Medulla oblongata (tissue), 1 donor: Measurements from ENCODE around the gene P2RY2.
"Not testable (repeated sequence)": the region's sequence is repeated elsewhere in the genome, so short reads cannot be mapped to it uniquely, and the experiment has no call there.

Experiments used
- DNase-seq: peaks from one replicate; pipeline ENCODE4 v3.0.0-alpha.2; 2015; ENCODE audit errors: extremely low spot score

P2RY2 gene

DNA sequence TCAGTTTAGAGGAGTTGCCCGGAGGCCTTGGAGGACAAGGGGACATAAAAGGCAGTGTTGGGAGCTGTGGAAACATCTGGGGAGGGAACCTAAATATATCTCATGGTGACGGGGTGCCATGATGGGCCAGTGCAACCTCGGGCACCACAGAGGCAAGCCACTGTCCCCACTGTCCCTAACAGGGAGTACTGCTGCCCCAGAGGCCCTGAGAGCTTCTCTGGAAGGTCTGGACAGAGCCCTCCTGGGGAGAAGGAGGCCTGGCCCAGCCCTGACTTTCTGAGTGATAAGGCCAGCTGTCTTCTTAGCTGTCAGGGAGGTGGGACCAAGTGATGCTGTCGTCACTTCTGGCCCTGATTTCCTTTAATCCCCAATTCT is 48.6 kb downstream of the P2RY2 start:
- DNase-seq = no peak

DNA sequence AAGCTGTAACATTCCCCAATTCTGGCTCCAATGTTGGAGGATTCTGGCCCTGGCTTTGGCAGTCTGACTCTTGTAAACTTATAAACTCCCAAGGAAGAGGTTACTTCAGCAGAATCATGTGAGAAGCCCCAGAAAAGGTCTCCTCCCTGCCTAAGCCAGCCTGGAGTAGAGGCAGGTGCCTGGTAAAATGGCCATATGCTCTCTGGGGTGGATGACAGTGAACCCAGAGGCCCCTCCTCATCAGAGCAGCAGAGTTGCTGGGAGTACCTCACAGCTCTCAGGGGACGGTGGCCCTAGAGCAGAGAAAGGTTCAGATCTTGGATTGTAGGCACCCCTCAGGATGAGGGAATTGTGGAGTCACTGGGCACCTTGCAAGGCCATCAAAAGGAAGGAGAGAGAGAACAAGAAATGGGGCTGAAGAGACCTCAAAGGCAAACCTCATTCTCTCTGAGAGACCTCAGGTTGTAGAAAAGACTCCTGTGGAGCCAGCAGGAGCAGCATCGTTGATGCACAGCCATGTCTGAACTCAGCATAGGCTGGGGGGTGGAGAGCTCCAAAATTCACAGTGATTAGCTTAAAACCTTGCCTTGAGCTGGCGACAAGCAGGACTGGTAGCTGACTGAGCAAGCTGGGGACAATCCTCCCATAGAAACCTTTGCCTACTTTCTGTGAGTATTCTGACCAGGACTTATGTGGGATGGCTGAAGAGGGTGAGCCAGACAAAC is 49.2 kb downstream of the P2RY2 start:
- DNase-seq = no peak

DNA sequence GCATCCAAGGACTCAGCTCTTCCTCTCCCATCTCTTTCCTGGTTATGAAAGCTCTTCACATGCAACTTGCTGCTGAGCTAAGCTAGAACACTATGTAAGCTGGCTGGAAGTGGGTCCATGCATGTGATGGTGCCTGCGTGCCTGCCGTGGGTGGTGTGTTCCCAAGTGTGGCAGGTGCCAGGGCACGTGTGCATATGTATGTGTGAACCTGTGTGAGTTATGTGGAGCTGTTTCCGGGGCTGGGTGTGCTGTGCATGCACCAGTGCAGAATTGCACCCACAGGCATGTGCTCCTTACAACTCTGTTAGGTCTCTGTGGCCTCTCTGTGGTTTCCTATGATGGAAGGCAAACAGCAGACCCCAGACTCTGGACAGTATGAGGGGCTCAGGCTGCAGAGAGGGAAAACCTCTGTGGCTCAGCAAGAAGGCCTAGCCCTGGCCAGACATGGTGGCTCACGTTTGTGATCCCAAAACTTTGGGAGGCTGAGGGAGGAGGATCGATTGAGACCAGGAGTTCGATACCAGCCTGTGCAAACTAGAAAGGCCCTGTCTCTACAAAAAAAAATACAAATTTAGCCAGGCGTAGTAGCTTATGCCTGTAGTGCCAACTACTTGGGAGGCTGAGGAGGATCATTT is 49.9 kb downstream of the P2RY2 start:
- no peak for DNase-seq

DNA sequence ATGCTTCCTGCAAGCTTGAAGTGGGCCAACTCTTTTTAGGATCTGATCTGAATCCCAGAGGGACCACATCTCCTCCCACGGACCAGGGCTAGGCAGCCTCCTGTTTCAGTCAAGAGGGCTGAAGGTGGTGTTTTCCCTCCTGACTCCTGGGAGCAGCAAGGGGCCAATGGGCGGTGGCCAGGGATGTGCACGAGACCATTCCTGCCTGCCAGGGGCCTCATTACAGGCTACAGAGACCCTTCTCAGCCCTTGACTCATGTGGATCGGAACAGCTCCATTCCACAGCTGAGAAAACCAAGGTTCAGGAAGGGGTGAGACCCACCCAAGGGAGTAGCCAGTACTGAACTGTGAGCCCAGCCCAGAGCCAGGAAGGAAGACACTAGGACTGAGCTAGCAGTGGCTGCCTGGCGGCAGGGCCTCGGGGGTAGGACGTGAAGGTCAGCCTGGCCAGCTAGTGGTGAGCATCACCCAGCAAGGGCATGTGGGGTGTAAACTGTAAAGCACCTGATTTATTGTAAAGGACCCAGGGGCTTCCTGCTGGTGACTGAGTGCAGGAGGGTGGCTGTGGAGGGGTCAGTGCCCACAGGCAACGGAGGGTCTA is 50.7 kb downstream of the P2RY2 start:
- DNase-seq = no peak

DNA sequence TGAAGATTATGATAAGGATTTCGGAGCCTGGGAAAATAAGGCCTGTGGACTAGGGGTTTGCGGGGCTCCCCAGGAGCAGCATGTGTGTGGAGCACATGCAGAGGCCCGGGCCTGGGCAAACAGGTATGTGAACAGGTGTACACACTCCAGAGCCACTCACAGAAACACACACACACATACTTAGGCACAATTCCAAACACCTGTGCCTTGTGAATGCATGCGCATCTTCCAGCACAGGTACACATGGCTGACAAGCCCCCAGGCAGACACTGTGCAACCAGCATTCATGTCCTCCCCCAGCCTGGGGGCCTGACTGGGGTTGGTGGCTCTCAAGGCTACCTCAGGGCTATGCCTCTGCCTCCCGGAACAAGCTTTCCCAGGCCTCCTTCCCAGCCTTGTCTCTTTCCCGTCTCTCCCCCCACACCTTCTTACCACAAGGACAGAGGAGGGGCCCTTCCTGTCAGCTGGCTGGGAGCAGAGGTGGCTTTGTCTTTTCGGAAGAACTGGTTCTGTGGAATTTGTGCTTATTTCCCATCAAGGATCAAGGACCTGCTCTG is 51.5 kb downstream of the P2RY2 start:
- DNase-seq = no peak

DNA sequence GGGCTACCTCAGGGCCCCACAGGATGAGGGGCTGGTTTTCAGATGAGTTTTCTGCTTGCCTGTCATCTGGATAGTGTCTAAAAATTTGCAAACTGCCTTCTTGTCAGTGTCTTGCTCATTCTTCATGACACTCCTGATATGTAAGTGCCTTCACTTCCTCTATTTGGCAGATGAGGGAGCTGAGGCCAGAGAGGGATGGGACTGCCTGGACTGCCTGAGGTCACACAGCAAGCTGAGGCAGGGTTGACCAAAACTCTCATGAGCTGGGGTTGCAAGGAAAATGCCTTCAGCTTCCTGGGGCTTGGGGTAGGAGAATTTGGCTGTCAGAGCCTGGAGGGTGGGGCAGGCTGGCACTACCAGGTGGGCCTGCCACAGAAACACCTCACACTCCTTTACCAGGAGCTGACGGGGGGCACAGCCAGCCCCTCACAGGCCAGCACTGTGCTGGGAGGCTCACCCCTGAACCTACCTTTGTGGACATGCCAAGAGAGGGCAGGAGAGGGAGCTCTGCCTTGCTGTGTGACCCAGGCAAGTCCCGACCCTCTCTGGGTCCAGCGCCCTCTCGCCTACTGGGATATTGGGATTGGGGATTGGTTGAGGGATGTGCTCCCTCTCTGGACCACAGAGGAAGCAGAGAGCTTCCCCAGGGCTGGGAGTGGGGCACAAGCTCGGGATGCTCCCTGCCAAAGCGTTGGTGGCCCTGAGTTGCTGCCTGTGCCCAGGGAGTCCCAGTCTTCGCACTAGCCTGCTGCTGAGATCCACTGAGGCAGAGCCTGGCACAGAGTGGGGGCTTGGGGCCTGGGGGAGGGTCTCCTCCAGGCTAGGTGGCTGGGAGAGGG is 52.2 kb downstream of the P2RY2 start:
- DNase-seq = no peak

DNA sequence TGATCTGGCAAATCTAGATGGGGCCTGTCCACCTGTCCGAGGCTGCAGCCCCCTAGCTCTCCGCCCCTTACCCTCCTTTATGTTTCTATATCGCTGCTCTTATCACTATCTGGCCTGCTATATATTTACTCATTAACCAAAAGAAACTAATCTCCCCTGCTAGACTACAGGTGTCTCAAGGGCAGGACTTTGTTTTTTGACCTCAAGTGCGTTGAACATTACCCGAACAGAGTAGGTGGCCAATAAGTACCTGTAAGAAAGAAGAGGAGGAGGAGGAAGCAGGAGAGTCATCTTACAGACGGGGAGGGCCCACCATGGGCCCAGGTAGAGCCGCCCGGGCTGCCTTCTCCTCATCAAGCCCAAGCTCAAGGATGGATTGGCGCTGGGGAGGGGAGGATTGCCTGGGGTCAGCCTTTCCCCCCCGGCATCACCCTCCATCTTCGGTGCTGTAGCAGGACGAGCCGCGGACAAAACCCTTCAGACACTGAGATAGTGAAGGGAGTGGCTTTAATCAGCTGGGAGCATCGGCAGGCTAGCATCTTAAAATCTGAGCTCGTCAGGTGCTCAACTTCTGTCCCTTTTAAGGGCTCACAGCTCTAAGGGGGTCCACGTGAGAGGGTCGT is 52.9 kb downstream of the P2RY2 start:
- no peak for DNase-seq

DNA sequence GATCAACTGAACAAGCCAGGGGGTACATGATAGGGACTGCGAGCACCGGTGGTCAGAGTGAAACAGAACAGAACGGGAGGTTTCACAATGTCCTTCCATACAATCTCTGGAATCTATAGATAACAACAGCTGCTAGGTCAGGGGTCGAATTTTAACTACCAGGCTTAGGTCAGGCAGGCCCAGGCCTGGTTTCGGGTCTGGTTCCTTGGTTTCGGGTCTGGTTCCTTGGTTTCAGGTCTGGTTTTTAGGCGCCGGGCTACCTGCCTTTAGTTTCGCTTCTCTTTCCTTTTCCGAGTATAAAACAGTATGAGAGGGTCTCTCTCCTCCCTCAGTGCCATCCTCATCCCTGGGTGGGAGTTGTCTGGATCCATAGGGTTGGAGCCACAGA is 53.4 kb downstream of the P2RY2 start:
- not testable (repeated sequence) for DNase-seq

DNA sequence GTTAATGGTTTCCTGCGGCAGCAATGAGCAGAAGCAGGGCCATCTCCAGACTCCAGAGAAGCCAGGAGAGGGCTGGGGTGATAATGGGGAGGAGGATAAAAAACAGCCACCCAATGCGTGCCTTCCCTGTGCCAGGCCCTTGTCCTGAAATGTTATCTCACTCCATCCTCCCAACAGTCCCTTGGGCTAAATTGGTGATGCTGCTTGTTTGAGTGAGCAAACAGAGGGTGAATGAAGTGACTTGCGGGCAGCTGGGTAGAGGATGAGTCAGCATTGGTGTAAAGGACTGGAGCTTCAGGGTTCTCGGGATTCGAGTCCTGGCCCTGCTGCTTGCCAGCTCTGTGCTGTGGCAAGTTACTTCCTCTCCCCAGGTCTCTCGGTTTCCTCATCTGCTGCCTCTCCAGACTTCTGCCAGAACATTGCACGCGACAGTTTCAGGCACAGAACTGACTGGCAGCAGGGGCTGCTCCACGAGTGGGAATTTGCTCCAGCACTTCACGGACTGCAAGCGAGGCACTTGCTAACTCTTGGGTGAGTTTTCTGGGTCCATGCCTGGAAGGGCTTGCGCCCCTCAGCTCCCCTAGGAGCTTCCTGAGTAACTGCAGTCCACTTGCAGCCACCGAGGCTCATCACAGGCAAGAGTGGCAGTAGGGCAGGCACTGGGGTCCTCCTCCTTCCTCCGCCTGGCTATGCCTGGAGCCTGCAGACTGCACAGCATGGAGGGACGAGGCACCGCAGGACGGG is 54.0 kb downstream of the P2RY2 start, which contains the start of gene P2RY6:
TSS of gene P2RY6 (plus strand) at position 403 of the 744 bp plus-strand sequence. CDS start 24,181 bp downstream, outside the sequence.
- peak; percentile 50 for DNase-seq

DNA sequence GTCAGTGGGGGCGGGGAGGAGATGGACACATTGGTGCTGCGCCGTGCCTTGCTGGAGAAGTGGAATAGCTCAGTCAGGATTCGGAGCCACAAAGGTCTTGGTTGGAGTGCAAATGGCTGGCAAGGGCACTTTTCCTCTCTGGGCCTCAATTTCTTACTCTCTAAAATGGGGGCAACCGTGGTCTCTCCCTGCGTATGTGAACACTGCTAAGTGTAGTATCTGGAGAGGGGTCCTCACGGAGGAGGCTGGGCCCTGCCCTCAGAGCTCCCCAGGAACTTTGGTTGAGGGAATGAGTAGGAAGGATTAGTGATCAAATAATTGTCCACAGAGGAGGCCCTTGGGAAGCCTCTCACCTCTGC is 54.6 kb downstream of the P2RY2 start:
- no peak for DNase-seq

DNA sequence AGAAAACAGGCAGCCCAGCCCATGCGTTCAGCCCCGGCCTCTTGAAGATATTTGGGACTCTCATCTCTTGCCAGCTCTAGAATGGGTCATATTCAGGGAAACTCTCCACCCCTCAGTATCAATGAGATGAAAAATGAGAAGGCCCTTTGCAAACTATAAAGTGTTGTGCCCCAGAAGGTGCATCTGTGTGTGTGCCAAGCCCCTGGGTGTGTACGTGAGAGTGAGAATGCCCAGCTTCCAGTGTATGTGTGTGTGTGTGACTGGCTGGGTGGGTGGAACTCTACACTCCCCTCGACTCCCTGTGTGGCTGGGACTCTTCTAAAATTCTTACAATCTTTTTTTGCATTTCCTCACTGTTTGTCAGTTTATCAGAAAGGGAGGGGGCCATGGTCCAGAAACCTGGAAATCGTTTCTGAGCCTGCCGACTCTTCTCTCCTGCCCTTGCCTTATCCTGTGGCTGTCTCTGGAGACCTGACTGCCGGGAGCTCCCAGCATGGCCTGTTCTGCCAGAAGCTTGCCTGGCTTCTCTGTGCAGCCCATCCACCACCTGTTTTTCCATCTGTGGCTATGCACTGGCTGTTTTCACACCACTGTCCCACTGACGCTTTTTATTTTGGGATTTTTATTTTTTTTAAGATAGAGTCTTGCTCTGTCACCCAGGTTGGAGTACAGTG is 55.3 kb downstream of the P2RY2 start:
- DNase-seq = no peak

DNA sequence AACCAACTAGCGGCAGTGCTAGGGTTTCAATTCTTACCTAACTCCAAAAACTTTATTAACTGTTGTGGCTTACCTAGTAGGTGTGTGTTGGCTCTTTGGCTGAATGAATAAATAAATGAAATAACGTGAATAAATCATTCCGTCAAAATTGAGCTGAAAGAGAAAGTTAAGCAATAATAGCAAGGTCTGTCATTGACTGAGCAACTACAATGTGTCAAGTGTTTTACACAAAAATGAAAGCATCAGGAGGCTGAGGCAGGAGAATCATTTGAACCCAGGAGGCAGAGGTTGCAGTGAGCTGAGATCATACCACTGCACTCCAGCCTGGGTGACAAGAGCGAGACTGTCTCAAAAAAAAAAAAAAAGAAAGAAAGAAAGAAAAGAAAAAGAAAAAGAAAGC is 56.1 kb downstream of the P2RY2 start:
- not testable (repeated sequence) for DNase-seq

DNA sequence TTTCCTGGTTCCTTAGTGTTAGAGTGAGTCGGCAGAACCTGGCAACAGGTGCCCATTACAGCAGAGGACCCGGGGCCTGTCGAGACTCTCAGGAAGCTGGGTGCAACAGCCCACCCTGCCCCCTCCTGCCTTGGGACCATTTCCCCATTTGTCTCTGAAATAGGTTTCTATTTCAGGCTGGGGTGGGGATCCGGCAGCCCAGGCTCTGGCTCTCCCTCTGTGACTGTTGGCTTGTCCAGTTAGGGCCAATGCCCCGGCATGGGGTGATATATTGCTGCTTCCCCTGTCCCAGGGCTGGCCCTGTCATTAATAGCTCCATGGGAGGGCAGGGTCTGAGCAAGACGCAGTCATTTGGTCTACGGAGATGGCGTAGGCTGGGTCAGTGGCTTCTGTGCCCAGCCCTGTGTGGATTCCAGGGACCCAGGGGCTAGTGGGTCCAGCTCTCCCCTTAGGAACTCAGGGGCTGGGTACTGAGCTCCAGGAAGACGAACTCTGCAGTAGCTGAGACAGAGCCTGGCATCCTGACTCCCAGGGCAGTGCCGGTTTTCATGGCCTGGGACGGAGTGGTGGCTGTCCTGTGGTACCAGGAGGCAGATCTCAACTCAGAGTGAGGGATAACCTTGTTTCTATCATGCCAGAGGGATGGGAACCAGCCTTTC is 56.8 kb downstream of the P2RY2 start:
- DNase-seq = no peak

DNA sequence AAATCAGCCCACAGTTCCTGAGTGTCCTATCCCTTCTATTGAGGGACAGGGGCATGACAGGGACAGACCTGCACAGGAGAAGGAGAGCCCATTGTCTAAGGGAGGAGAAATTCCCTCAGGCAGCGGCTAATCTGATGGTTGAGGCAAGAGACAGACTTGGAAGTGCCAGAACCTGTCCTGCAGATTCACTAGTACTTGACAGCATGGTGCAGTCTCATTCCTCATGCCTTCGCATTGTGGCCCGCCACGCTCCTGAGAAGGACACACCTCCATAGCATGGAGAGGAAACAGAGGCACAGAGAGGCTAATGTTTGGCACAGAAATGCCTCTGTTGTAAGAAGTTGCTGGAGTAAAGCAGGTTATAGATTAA is 57.3 kb downstream of the P2RY2 start:
- DNase-seq = no peak

DNA sequence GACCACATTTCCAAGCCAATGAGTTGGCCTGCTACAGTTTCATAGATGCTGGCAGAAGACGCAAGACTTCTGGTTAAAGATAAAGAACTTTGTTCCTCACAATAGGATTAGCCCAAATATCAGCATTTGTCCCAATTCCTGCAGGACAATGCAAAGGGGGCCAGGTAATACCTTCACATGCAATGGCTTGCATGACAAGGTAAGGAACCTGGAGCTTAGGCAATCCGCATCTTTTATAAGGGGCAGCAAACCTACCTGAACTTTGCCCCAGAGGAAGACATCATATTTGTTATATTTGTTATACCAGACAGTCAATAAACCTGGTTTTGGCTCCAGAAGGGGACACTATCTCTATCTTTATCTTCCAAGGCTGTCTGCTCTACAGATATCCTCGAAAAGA is 59.4 kb downstream of the P2RY2 start:
- DNase-seq = no peak

DNA sequence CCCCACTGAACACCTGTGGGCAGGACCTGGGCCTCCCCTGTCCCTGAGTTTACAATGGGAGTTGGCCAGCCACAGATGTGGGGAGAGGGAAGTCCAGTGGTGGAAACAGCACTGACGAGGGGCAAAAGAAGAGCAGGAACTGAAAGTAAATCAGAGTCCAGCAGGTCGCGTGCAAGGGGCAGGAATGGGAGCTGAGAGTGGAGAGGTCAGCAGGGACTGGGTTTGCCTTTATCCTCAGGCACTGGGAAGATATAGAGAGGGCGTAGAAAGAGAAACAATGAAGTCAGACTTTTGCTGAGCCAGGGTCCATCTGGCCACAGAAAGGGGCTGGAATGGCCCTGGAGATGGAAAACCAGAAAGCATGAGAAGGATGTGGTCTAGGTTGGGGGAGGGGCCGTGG is 62.5 kb downstream of the P2RY2 start:
- peak; percentile 60 for DNase-seq

DNA sequence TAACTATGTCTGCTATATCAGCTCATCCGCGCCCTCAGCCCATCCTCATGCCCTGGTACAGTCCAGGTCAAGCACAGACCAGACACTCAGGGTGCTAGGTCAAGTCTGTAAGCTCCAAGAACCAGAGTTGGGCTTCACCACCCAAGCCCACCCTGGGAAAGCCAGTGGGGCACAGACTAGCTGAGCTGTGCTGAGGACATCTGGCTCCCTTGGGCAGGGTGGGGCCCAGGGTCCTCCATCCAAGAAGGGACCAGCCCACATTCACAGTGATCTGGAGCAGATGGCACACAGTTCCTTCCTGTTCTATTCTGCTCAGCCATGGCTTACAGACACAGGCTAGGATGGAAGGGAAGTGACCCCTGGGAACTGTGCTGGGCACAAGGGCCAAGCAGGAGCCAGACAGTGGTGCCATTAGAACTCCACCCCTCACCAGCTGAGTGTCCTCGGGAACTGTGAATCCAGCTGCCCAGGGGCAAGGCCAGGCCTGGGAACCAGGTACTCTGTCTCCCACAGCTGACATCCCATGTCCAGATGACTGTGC is 63.2 kb downstream of the P2RY2 start:
- DNase-seq = no peak

DNA sequence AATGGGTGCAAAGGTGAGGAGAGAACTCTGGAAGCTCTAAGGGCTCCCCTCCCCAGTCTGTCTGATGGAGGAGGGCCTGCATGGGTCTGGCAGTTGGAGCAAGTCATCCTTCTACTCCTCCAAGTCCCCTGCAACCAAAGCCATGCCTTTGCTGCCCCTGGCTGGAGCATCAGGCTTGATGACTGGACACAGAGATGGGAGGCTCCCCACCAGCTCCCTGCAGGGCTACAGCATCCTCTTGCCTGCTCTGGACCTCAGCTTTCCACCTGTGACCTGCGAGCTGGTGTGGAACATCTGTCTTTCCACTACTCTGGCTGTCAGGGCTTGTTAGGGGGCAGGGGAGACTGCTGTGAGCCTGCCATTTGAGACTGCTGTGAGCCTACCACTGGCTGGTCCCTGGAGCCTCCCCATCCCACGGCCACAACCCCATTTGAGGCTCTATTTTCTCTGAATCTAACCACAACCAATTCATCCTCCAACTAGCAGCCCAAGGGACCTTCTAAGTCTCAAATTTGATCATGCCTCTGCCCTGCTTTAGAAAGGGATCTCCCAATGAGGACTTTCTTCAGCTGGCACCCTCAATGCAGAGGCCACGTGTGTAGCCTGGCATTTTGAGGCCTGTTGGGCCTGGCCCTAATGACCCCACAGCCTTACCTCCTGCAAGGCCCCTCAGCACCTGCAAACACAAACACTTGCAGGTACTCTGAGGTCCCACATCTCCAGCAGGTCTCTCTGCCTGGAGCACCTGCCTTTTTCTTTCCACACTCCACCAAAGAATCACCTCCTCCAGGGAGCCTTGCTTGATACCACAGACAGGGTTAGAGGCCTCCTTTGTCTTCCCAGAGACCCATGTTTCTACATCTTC is 63.9 kb downstream of the P2RY2 start:
- no peak for DNase-seq
